Coronary artery (tissue), 2 donors: Measurements from ENCODE around the gene SCYL1.

Experiments
- DNase-seq: peaks from one replicate; pipeline ENCODE4 v3.0.0-alpha.2; 2017; ENCODE audit warnings: low spot score
- H3K27ac ChIP-seq, 2 donors: fragments of 200-600 bp; sonication (generic); one replicate each; pipeline ENCODE4 v1.5.1; 2016 to 2019
- H3K4me3 ChIP-seq: fragments of 200-600 bp; sonication (generic); 2 replicates; pipeline ENCODE4 v1.5.1; 2016; ENCODE audit warnings: mild to moderate bottlenecking, moderate library complexity
- CTCF ChIP-seq: fragments of 200-600 bp; sonication (generic); IDR thresholded peaks from one replicate; pipeline ENCODE4 v1.5.1; 2019; ENCODE audit warnings: antibody characterized with exemption

SCYL1 gene

GRCh38 chr11:65482306-65482850 lies 42.5 kb upstream of the SCYL1 start:
- no peak for TF ChIP-seq CTCF
- peak overlapping the region; percentile 10 to 99 for H3K27ac ChIP-seq
- H3K4me3 ChIP-seq: no peak overlapping the region
- no peak for DNase-seq

DNA sequence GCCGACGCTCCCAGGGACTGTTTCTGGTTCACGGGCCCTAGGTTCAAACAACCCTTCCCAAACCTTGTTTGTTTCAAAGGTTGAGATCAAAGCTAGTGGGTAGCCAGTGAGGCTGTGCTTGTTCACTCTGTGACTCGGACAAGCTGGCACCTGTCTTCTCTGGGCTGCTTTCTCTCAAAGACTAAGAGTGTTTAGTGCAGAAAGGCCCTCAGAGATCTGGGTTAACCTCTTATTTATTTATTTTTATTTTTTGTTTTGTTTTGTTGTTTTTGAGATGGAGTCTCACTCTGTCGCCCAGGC lies 39.0 kb upstream of the SCYL1 start:
- peak overlapping the region; percentile 97 to 98 for H3K27ac ChIP-seq
- no peak overlapping the region for H3K4me3 ChIP-seq
- DNase-seq: no peak
- TF ChIP-seq CTCF: no peak

GRCh38 chr11:65486570-65487466 lies 38.1 kb upstream of the SCYL1 start:
- Histone ChIP-seq H3K27ac (peak overlapping the region; percentile 97 to 98), H3K4me3 (peak overlapping the region; percentile 41)
- DNase-seq: peak; percentile 79
- no peak for TF ChIP-seq CTCF

DNA sequence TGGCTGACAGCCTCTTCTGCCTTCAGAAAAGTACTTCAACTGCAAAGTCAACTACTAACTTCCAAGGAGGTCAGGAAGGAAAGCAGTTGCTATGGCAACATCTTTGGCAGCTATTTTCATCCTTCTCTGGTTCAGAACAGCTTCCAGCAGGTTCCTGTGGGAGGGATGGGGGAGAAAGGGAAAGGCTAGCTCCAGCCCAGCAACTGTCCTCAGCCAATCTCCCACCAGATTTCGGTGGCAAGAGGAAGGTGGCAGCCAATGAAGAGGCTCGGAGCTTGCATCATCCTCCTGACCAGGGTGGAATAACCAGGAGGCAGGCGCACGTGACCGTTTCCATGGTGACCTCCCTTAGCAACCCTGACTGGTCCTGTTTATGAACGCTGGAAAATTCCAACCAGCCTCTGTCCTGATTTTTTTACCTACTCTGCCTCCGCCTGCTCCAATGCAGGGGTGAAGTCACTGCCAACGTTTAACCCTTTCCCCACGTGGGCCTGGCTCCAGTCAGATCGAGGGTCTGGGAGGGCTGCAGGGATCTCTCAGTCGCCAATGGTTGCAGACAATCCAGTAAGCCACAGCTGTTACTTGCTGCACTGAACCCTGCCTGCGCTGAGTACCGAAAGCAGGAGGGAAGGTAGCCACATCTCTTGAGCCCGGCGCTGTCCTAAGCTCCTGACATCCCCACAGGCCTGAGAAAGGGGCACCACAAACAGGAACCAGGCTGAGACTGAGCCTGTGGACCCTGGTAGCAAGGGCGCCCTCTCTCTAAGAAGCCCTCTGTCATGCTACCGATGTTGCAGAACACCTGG lies 37.2 kb upstream of the SCYL1 start:
- Histone ChIP-seq H3K27ac (peak overlapping the region; percentile 97 to 98), H3K4me3 (peak overlapping the region; percentile 42)
- DNase-seq: peak; percentile 100
- TF ChIP-seq CTCF: no peak

- no peak for TF ChIP-seq CTCF
- peak overlapping the region; percentile 42 for H3K4me3 ChIP-seq
- H3K27ac ChIP-seq: peak overlapping the region; percentile 97 to 98
- DNase-seq: peak; percentile 89
Observed at GRCh38 chr11:65488273-65489034, 36.4 kb upstream of the SCYL1 start.

DNA sequence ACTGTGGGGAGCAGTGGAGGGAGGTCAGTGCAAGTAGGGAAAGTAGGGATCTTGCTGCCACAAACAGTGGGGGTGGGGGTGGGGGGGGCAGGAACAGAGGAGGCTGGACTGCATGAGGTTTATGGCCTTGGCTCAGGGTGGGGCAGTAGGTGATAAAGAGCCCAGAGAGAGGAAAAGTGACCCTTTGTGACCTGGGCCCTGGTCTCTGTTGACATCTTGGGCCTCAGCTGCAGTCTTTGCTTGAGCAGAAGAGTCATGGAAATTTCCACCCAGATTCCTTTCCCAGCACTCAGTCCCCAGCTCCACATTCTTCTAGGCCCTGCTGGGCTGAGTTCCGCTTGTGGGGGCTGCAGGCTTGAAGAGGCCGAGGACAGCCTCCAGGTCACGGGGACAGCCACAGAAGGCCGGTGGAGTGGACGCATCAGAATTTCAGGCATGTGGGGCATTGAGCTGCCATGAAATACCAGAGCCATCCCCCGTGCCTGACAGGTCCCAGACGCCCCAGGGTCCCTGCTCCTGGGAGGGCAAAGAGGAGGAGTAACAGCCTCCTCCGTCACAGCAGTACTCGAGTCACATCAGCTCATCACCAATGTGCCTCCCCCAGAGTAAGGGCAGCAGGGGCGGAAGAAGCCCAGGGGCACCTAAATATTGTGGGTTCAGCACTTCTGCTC lies 35.7 kb upstream of the SCYL1 start:
- Histone ChIP-seq H3K4me3 (peak overlapping the region; percentile 42), H3K27ac (peak overlapping the region; percentile 97 to 98)
- peak; percentile 98 for DNase-seq
- TF ChIP-seq CTCF: no peak
